HepG2 (cell line): Measurements from ENCODE around the gene PPP1R9B. TPM values are rescaled to one million over a fixed set of nuclear protein-coding genes. Genes with fewer than 3 reads are reported as not detected.

ENCODE experiments used
- ATF4 ChIP-seq, 2 experiments: fragments of 450-650 bp in 1 of 2; sonication (generic) in 1 of 2; formaldehyde crosslinking; IDR thresholded peaks; 2 replicates each; pipeline versions ENCODE4 v1.5.0 to v1.8.0; 2020 to 2022; ENCODE audit warnings: mild to moderate bottlenecking in 1 of 2, missing genetic modification reagents in 1 of 2
- ERF ChIP-seq: IDR thresholded peaks from 2 replicates; pipeline ENCODE4 v1.6.1; 2018; ENCODE audit warnings: missing biosample characterization, missing genetic modification reagents
- GZF1 ChIP-seq: sonication (generic); formaldehyde crosslinking; IDR thresholded peaks from 2 replicates; pipeline ENCODE4 v1.5.1; 2020; ENCODE audit warnings: mild to moderate bottlenecking, missing genetic modification reagents
- MYNN ChIP-seq: sonication (generic); formaldehyde crosslinking; IDR thresholded peaks from 2 replicates; pipeline ENCODE4 v1.4.0; 2020; ENCODE audit warnings: mild to moderate bottlenecking, low read depth, missing genetic modification reagents
- NFYC ChIP-seq: IDR thresholded peaks from 2 replicates; pipeline ENCODE4 v1.6.1; 2016; ENCODE audit warnings: missing genetic modification reagents, missing compliant biosample characterization
- NONO ChIP-seq, 2 experiments: fragments of 450-650 bp in 1 of 2; sonication (generic) in 1 of 2; formaldehyde crosslinking in 1 of 2; IDR thresholded peaks in 1 of 2; conservative IDR thresholded peaks in 1 of 2; 2 replicates each; pipeline versions ENCODE4 v1.6.1 to v1.8.0; 2017 to 2022; ENCODE audit warnings: mild to moderate bottlenecking in 1 of 2, missing genetic modification reagents in 1 of 2, moderate library complexity in 1 of 2
- PHF21A ChIP-seq: sonication (generic); formaldehyde crosslinking; IDR thresholded peaks from 2 replicates; pipeline ENCODE4 v1.5.0; 2020; ENCODE audit warnings: mild to moderate bottlenecking, missing genetic modification reagents
- RNF219 ChIP-seq: sonication (generic); formaldehyde crosslinking; IDR thresholded peaks from 2 replicates; pipeline ENCODE4 v1.5.0; 2020; ENCODE audit warnings: mild to moderate bottlenecking, missing genetic modification reagents
- RXRB ChIP-seq: IDR thresholded peaks from 2 replicates; pipeline ENCODE4 v1.6.1; 2016; ENCODE audit warnings: borderline replicate concordance, missing genetic modification reagents, missing compliant biosample characterization
- SP1 ChIP-seq, 2 experiments: fragments of 450-650 bp in 1 of 2; sonication (generic) in 1 of 2; formaldehyde crosslinking in 1 of 2; IDR thresholded peaks; 2 replicates each; pipeline versions ENCODE4 v1.4.0 to v1.6.1; 2016 to 2020; ENCODE audit warnings: missing genetic modification reagents in 1 of 2
- SSRP1 ChIP-seq: IDR thresholded peaks from 2 replicates; pipeline ENCODE4 v1.6.1; 2016; ENCODE audit warnings: control low read depth
- YEATS2 ChIP-seq: sonication (generic); formaldehyde crosslinking; IDR thresholded peaks from 2 replicates; pipeline ENCODE4 v1.4.0; 2020; ENCODE audit warnings: missing genetic modification reagents, borderline replicate concordance
- ZFYVE20 ChIP-seq: sonication (generic); formaldehyde crosslinking; IDR thresholded peaks from 2 replicates; pipeline ENCODE4 v1.8.0; 2023; ENCODE audit warnings: low read depth, mild to moderate bottlenecking, moderate library complexity, missing genetic modification reagents, borderline replicate concordance
- ZNF414 ChIP-seq: sonication (generic); formaldehyde crosslinking; IDR thresholded peaks from 2 replicates; pipeline ENCODE4 v1.5.0; 2020; ENCODE audit warnings: missing genetic modification reagents
- ZNF431 ChIP-seq: sonication (generic); formaldehyde crosslinking; IDR thresholded peaks from 2 replicates; pipeline ENCODE4 v1.9.0; 2022; ENCODE audit warnings: missing genetic modification reagents, low read depth, mild to moderate bottlenecking, borderline replicate concordance
- ZNF598 ChIP-seq: sonication (generic); formaldehyde crosslinking; IDR thresholded peaks from 2 replicates; pipeline ENCODE4 v1.5.1; 2020; ENCODE audit warnings: mild to moderate bottlenecking, missing genetic modification reagents, borderline replicate concordance
- polyA plus RNA-seq, 8 experiments: library from polyadenylated mRNA; depleted of rRNA in 3 of 8; stranded (reverse) in 7 of 8; unstranded in 1 of 8; fragments of >200 nt; fragmentation: Illumina TruSeq in 4 of 8; extraction: Trizol in 4 of 8; gene quantifications; 2 replicates each; pipeline versions ENCODE4 v1.2.1 to v1.2.3, GENCODE V29; 2011 to 2016; ENCODE audit warnings: low read depth in 4 of 8, missing spikeins in 1 of 8, mixed read lengths in 1 of 8; ENCODE audit not compliant: insufficient read depth in 1 of 8
- total RNA-seq, 5 experiments: library from RNA; depleted of rRNA; stranded (reverse); fragments of >200 nt; fragmentation: Illumina TruSeq; extraction: Trizol; gene quantifications; 2 replicates each; pipeline ENCODE4 v1.2.3, GENCODE V29; 2016; ENCODE audit warnings: low read depth in 1 of 5
- TF ChIP-seq, protein P1 (sequence below): sonication (generic); formaldehyde crosslinking; IDR thresholded peaks from 2 replicates; pipeline ENCODE4 v1.5.0; 2020; ENCODE audit warnings: mild to moderate bottlenecking, missing genetic modification reagents, borderline replicate concordance

The PPP1R9B gene
- total and polyA plus RNA-seq, 2 of the 13 experiments (the other 11 are each of a cell fraction or from before 2014, with no cell fraction given): 9.4 to 15.8 TPM

DNA sequence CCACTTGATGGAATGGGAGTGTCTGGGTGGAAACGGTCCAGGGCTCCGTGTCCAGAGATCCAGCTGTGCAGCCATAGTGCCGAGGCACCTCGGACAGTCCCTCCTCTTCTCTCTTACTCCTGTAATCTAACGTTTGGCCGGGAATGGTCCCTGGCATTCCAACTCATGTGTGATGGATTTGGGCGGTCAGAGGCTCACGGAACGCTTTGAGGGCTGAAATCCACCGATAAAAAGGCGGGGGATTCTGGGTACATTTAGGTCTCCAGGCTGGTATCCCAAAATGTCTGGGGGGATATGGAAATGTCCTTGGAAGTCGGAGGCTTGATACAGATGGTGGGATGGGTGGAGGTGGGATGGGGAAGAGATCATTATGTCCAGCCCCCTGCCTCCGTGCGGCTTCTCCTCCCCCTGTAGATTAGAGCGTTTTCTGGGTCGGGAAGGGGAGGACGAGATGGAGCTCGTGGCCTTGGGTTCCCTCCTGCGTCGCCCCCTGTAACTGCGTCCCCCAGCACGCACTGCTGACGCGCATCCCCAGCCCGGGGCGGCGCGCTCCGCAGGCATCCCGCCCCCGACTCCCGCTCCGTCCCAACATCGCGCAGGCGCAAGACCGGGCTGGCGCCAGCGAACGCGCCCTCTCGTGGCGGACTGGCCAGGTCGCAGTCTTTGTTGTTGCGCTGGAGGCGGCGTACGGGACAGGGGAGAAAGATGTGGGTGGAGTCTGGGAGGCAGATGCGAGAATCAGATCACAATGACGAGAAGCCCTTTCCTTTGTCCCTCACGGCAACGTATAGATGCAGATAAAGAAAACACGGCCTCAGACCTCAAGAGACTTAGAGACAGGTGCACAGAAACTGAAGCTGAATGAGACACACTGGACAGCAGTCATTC is 10.8 kb upstream of the PPP1R9B start (continued):
- TF ChIP-seq SSRP1 (CRISPR knock-in tag) (peak; percentile 66; the same call in 1 of the 2 replicates), NONO (IDR thresholded peaks at IDR 0.05) (no peak), NONO (CRISPR knock-in tag; conservative IDR thresholded peaks at IDR 0.05) (peak; percentile 92), RXRB (CRISPR knock-in tag) (peak; percentile 62; the same call in 1 of the 2 replicates), ZNF431 (peak; percentile 67; the same call in 1 of the 2 replicates), YEATS2 (CRISPR knock-in tag) (peak; percentile 81; the same call in 1 of the 2 replicates), MYNN (CRISPR knock-in tag) (0 out of 2 replicates have a peak, but pooled peaks have one; percentile 28), ERF (CRISPR knock-in tag) (0 out of 2 replicates have a peak, but pooled peaks have one; percentile 55), NFYC (peak; percentile 28; the same call in 1 of the 2 replicates), ZFYVE20 (CRISPR knock-in tag) (0 out of 2 replicates have a peak, but pooled peaks have one; percentile 0), ATF4 (CRISPR knock-in tag; IDR thresholded peaks at IDR 0.05) (0 out of 4 replicates have a peak, but pooled peaks of 1 of the 2 experiments have one; percentile 31), ZNF414 (CRISPR knock-in tag) (peak; percentile 38; the same call in 1 of the 2 replicates), GZF1 (no peak), SP1 (IDR thresholded peaks at IDR 0.05) (no peak), SP1 (CRISPR knock-in tag; IDR thresholded peaks at IDR 0.05) (peak; percentile 49; the same call in 1 of the 2 replicates), ZNF598 (peak; percentile 57; the same call in 1 of the 2 replicates), PHF21A (CRISPR knock-in tag) (peak; percentile 38; the same call in 1 of the 2 replicates), RNF219 (CRISPR knock-in tag) (no peak)
- TF ChIP-seq, protein P1, sequence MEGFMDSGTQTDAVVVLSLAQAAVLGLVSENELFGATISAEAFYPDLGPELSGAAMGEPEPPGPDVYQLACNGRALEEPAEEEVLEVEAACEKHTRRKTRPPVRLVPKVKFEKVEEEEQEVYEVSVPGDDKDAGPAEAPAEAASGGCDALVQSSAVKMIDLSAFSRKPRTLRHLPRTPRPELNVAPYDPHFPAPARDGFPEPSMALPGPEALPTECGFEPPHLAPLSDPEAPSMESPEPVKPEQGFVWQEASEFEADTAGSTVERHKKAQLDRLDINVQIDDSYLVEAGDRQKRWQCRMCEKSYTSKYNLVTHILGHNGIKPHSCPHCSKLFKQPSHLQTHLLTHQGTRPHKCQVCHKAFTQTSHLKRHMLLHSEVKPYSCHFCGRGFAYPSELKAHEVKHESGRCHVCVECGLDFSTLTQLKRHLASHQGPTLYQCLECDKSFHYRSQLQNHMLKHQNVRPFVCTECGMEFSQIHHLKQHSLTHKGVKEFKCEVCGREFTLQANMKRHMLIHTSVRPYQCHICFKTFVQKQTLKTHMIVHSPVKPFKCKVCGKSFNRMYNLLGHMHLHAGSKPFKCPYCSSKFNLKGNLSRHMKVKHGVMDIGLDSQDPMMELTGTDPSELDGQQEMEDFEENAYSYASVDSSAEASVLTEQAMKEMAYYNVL (CRISPR knock-in tag): no peak
